ENCODE results near the gene PPP1R15B. TPM values are rescaled to one million over a fixed set of nuclear protein-coding genes. Genes with fewer than 3 reads are reported as not detected.
A peak's percentile ranks its signal among the peaks of the same experiment; 100 is the strongest.

The PPP1R15B gene
- total and polyA plus RNA-seq, 2 of the 4 experiments (the other 2 are of a cell fraction), result 14.9 to 15.0 TPM

- no peak for TF ChIP-seq ELK1 (IDR thresholded peaks at IDR 0.05; ENCODE audit: borderline replicate concordance, low read depth, low read length)
- peak; percentile 65 for TF ChIP-seq MAFK (IDR thresholded peaks at IDR 0.05; ENCODE audit: low read depth, low read length)
Observed at GRCh38 chr1:204417074-204417997, 5.7 kb upstream of the PPP1R15B start (continued).

GRCh38 chr1:204416589-204417073 is 5.0 kb upstream of the PPP1R15B start:
- dilution Hi-C loops (cut with HindIII; ENCODE audit: low sequenced_read_pairs, unreplicated experiment), result no loop called here
- TF ChIP-seq CHD1 (IDR thresholded peaks at IDR 0.05; ENCODE audit: low read depth, low read length) (no peak), NFE2L2 (IDR thresholded peaks at IDR 0.05; ENCODE audit: low read depth, low read length) (no peak), FOS (IDR thresholded peaks at IDR 0.05; ENCODE audit: low read depth, low read length) (no peak), RCOR1 (IDR thresholded peaks at IDR 0.05; ENCODE audit: insufficient replicate concordance, low read length) (no peak), ELK1 (IDR thresholded peaks at IDR 0.05; ENCODE audit: borderline replicate concordance, low read depth, low read length) (no peak), MAFK (IDR thresholded peaks at IDR 0.05; ENCODE audit: low read depth, low read length) (no peak), BHLHE40 (IDR thresholded peaks at IDR 0.05; ENCODE audit: low read depth, low read length) (no peak), RFX5 (IDR thresholded peaks at IDR 0.05; ENCODE audit: low read depth, low read length) (no peak), RAD21 (IDR thresholded peaks at IDR 0.05; ENCODE audit: low read length) (no peak)
- TF ChIP-seq, protein P1, sequence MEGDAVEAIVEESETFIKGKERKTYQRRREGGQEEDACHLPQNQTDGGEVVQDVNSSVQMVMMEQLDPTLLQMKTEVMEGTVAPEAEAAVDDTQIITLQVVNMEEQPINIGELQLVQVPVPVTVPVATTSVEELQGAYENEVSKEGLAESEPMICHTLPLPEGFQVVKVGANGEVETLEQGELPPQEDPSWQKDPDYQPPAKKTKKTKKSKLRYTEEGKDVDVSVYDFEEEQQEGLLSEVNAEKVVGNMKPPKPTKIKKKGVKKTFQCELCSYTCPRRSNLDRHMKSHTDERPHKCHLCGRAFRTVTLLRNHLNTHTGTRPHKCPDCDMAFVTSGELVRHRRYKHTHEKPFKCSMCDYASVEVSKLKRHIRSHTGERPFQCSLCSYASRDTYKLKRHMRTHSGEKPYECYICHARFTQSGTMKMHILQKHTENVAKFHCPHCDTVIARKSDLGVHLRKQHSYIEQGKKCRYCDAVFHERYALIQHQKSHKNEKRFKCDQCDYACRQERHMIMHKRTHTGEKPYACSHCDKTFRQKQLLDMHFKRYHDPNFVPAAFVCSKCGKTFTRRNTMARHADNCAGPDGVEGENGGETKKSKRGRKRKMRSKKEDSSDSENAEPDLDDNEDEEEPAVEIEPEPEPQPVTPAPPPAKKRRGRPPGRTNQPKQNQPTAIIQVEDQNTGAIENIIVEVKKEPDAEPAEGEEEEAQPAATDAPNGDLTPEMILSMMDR (conservative IDR thresholded peaks at IDR 0.05; ENCODE audit: low read depth, low read length), result no peak

More at GRCh38 chr1:204416589-204417073, 5.0 kb upstream of the PPP1R15B start:
- Histone ChIP-seq H3K56ac (ENCODE audit: extremely low read depth, insufficient read depth, low read length) (no peak overlapping the region), H2AK5ac (ENCODE audit: low read depth, low read length) (peak overlapping the region; percentile 41), H3K9me3 (ENCODE audit: control insufficient read depth, insufficient read depth, low read length) (no peaks in the 10 kb centered on the region), H3K9me1 (ENCODE audit: insufficient read depth, low read length) (peaks cover 11% of the 10 kb centered on the region; the same call in 1 of the 2 replicates), H2BK120ac (ENCODE audit: low read depth, low read length) (peak overlapping the region; percentile 9; the same call in 1 of the 2 replicates), H4K91ac (ENCODE audit: insufficient read depth, low read depth, low read length) (no peak overlapping the region), H3K4ac (ENCODE audit: low read depth, low read length) (peak overlapping the region; percentile 17), H3K14ac (replicated peaks; ENCODE audit: low read depth, low read length) (no peak overlapping the region), H3K4me2 (ENCODE audit: low read depth, low read length) (no peak overlapping the region; the same call in 1 of the 2 replicates), H2AFZ (replicated peaks; ENCODE audit: low read length, poor library complexity) (no peak overlapping the region), H3K27ac (ENCODE audit: insufficient read depth, low read length) (peak overlapping the region; percentile 85), H2BK5ac (ENCODE audit: low read depth, low read length, poor library complexity, severe bottlenecking) (peak overlapping the region; percentile 24), H4K5ac (ENCODE audit: low read depth, low read length) (no peak overlapping the region; the same call in 1 of the 2 replicates), H4K8ac (ENCODE audit: low read depth in 2 of 2, low read length in 2 of 2) (peak overlapping the region in 1 of 2 experiments; percentile 35; a peak in 2 of 4 replicates), H3K27me3 (ENCODE audit: control insufficient read depth, insufficient read depth, low read length) (no peaks in the 10 kb centered on the region), H3K9ac (ENCODE audit: low read depth, low read length) (no peak overlapping the region), H2BK15ac (ENCODE audit: low read depth, low read length) (peak overlapping the region; percentile 27; the same call in 1 of the 3 replicates), H3K36me3 (ENCODE audit: control insufficient read depth, insufficient read depth, low read length) (no peaks in the 10 kb centered on the region), H3K23ac (ENCODE audit: low read depth, low read length) (no peak overlapping the region), H3K4me3 (ENCODE audit: insufficient read depth, low read depth, low read length) (no peak overlapping the region), H3K4me1 (ENCODE audit: control insufficient read depth, insufficient read depth, low read length) (peaks cover 18% of the 10 kb centered on the region), H3K79me1 (ENCODE audit: low read depth in 1 of 2, low read length in 2 of 2) (peaks cover 0 to 11% of the 10 kb centered on the region in 2 experiments; a peak in 2 of 4 replicates), H2BK20ac (ENCODE audit: low read depth, low read length) (no peak overlapping the region), H2AK9ac (replicated peaks; ENCODE audit: low read depth, low read length, poor library complexity) (no peak overlapping the region), H3K18ac (ENCODE audit: low read depth, low read length) (peak overlapping the region; percentile 58; the same call in 1 of the 2 replicates), H4K20me1 (ENCODE audit: insufficient read depth, low read length) (no peaks in the 10 kb centered on the region)
- in situ Hi-C loops (cut with MboI; ENCODE audit: low sequenced_read_pairs), result no loop called here
- intact Hi-C loops (cut with micrococcal nuclease), result no loop called here
- ChIA-PET CTCF (no interaction called here), POLR2A (ENCODE audit: unreplicated experiment) (interaction anchor here (0.6 to 0.8 kb wide), 3 partner anchors 18 to 1140 kb away, joined by 3 read pairs; partner anchors contain the start of gene MDM4)
- BruUV-seq (replicated peaks), result no TSS peak
- ATAC-seq (ENCODE audit: low read depth), result no peak
- no peak for DNase-seq
